MM.1S (cell line): ENCODE data around the gene LARGE1.

ENCODE experiments used
- DNase-seq: peaks from one replicate; pipeline ENCODE4 v3.0.0-alpha.2; 2015
- H2AFZ ChIP-seq: fragments of 300-600 bp; sonication (generic); 2 replicates; pipeline ENCODE4 v1.6.0; 2016; ENCODE audit warnings: antibody characterized with exemption, low read length
- H3F3A ChIP-seq: fragments of 300-600 bp; sonication (generic); 2 replicates; pipeline ENCODE4 v1.6.1; 2016; ENCODE audit warnings: mild to moderate bottlenecking, antibody characterized with exemption, low read length, moderate library complexity, mixed read lengths; ENCODE audit not compliant: insufficient read depth
- H3K27ac ChIP-seq: fragments of 300-600 bp; sonication (generic); 2 replicates; pipeline ENCODE4 v1.5.1; 2016; ENCODE audit warnings: mild to moderate bottlenecking, low read length
- H3K27me3 ChIP-seq: fragments of 300-600 bp; sonication (generic); replicated peaks from 2 replicates; pipeline ENCODE4 v1.6.0; 2016; ENCODE audit warnings: low read length; ENCODE audit not compliant: insufficient read depth
- H3K36me3 ChIP-seq: fragments of 300-600 bp; sonication (generic); replicated peaks from 2 replicates; pipeline ENCODE4 v1.6.1; 2016; ENCODE audit warnings: mild to moderate bottlenecking, low read length, mixed read lengths; ENCODE audit not compliant: insufficient read depth
- H3K4me1 ChIP-seq: fragments of 300-600 bp; sonication (generic); 2 replicates; pipeline ENCODE4 v1.6.1; 2016; ENCODE audit warnings: low read length, mixed read lengths
- H3K4me2 ChIP-seq: fragments of 300-600 bp; sonication (generic); 2 replicates; pipeline ENCODE4 v1.6.0; 2016; ENCODE audit warnings: low read depth, low read length
- H3K4me3 ChIP-seq: fragments of 300-600 bp; sonication (generic); 2 replicates; pipeline ENCODE4 v1.5.1; 2016; ENCODE audit warnings: low read length, mixed read lengths
- H3K79me2 ChIP-seq: fragments of 300-600 bp; sonication (generic); 2 replicates; pipeline ENCODE4 v1.6.1; 2016; ENCODE audit warnings: mixed run types, low read length, mixed read lengths
- H3K9ac ChIP-seq: fragments of 300-600 bp; sonication (generic); 2 replicates; pipeline ENCODE4 v1.6.1; 2016; ENCODE audit warnings: low read length, mixed read lengths
- H3K9me2 ChIP-seq: fragments of 300-600 bp; sonication (generic); replicated peaks from 2 replicates; pipeline ENCODE4 v1.6.1; 2016; ENCODE audit warnings: mild to moderate bottlenecking, low read length, mixed read lengths; ENCODE audit not compliant: insufficient read depth
- H3K9me3 ChIP-seq: fragments of 300-600 bp; sonication (generic); replicated peaks from 2 replicates; pipeline ENCODE4 v1.6.1; 2016; ENCODE audit warnings: mild to moderate bottlenecking, low read length, mixed read lengths; ENCODE audit not compliant: insufficient read depth
- H4K20me1 ChIP-seq: fragments of 300-600 bp; sonication (generic); 2 replicates; pipeline ENCODE4 v1.6.1; 2016; ENCODE audit warnings: mild to moderate bottlenecking, low read length, moderate library complexity, mixed read lengths; ENCODE audit not compliant: insufficient read depth
- CTCF ChIP-seq: fragments of 300-600 bp; sonication (generic); IDR thresholded peaks from 2 replicates; pipeline ENCODE4 v1.5.1; 2016; ENCODE audit warnings: antibody characterized with exemption, low read length, mixed read lengths
- EZH2 ChIP-seq: fragments of 300-600 bp; sonication (generic); optimal IDR thresholded peaks from 2 replicates; pipeline ENCODE3; 2017; ENCODE audit warnings: low read depth, mild to moderate bottlenecking, antibody characterized with exemption, low read length, mixed read lengths
- EZH2phosphoT487 ChIP-seq: fragments of 300-600 bp; sonication (generic); IDR thresholded peaks from 2 replicates; pipeline ENCODE4 v1.6.1; 2018; ENCODE audit warnings: antibody characterized with exemption, low read length

LARGE1 gene

DNA sequence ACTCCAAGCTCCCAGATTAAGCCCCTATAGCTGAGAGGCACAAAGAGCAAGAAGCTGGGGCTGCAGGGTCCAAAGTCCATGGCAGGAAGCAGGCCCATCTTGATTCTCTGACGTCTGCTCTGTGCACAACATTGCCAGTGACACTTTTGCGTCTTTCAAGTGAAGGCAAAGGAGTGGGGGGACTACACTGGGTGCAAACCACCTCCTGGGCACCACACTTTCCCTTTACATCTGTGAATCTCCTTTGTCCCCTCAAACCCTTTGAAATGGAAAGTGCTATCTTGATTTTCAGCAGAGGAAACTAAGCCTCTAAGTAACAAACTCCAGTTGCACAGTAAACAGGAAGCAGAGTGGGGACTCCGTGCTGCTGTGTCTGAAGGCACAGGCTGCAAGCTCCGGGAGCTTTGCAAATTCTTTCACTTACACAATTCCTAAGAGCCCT is 428.0 kb downstream of the LARGE1 start:
- Histone ChIP-seq H3K4me1 (no peaks in the 10 kb centered on the region), H3K79me2 (peaks cover 3% of the 10 kb centered on the region; the same call in 1 of the 2 replicates), H4K20me1 (no peaks in the 10 kb centered on the region), H3K9me2 (no peaks in the 10 kb centered on the region), H2AFZ (no peak overlapping the region), H3K27ac (no peak overlapping the region), H3K9me3 (no peaks in the 10 kb centered on the region), H3K4me3 (no peak overlapping the region), H3F3A (no peaks in the 10 kb centered on the region), H3K9ac (no peak overlapping the region), H3K4me2 (no peak overlapping the region), H3K36me3 (no peaks in the 10 kb centered on the region), H3K27me3 (no peaks in the 10 kb centered on the region)
- TF ChIP-seq CTCF, result no peak
- TF ChIP-seq EZH2, result no peak
- no peak for TF ChIP-seq EZH2phosphoT487
- DNase-seq, result no peak

DNA sequence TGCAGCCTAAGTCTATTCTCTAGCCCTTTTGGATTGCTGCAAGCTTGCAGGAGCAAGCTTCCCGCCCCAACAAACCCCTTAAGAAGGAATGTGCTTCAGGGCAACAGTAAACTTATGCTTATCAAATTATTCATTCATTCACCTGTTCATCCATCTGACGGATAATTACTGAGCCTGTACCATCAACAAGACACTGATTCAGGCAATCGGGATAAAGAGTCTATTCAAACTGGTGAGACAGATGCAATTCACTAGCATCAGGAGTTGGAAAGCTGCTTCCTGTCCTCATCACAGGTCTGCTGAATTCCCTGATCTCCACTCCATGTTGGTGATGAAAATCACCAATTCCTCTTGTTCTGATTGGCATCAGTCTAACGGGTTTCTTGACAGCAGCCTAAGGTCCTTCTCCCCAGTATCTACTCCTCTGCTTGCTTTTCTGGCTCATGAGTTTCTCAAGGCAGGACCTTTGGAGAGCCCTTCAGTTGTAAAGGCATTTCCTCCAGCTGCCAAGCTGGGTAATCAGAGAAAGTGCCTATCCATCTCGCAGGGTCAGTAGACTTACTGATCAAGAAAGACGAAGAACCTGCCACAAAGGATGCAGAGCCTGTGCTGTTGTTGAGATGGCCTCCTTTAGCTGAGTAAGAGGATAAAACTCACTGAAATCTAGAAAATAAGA is 433.1 kb downstream of the LARGE1 start:
- H3F3A ChIP-seq, result no peaks in the 10 kb centered on the region
- no peak overlapping the region for H3K27ac ChIP-seq
- H3K27me3 ChIP-seq, result no peaks in the 10 kb centered on the region
- H3K9me2 ChIP-seq, result no peaks in the 10 kb centered on the region
- H3K9me3 ChIP-seq, result no peaks in the 10 kb centered on the region
- H3K4me3 ChIP-seq, result no peak overlapping the region
- no peaks in the 10 kb centered on the region for H4K20me1 ChIP-seq
- no peaks in the 10 kb centered on the region for H3K36me3 ChIP-seq
- H3K4me1 ChIP-seq, result no peaks in the 10 kb centered on the region
- H3K4me2 ChIP-seq, result no peak overlapping the region
- no peak overlapping the region for H3K9ac ChIP-seq
- peaks cover 3% of the 10 kb centered on the region; the same call in 1 of the 2 replicates for H3K79me2 ChIP-seq
- DNase-seq, result no peak
- no peak overlapping the region for H2AFZ ChIP-seq
- TF ChIP-seq CTCF, result no peak
- TF ChIP-seq EZH2, result no peak
- TF ChIP-seq EZH2phosphoT487, result no peak

DNA sequence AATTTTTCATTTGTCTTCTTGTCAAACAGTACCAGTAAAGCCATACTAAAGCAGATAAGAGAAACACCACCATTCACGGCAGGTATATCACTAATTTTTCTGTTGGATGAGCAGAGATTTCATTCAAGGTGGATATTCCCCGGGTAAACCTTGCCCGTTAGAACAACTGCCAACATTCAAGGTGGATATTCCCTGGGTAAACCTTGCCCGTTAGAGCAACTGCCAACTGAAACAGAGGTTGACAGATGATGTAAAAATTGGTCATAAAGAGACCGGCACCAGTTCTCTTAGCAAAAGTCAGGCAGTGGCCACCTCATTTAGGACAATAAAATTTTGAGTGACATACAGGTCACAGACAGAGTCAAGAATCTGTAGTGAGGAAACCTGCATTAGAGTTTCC is 438.7 kb downstream of the LARGE1 start:
- no peak overlapping the region for H3K4me3 ChIP-seq
- H3K36me3 ChIP-seq, result no peaks in the 10 kb centered on the region
- no peaks in the 10 kb centered on the region for H3K9me2 ChIP-seq
- H3K79me2 ChIP-seq, result no peaks in the 10 kb centered on the region; the same call in 1 of the 2 replicates
- no peaks in the 10 kb centered on the region for H3F3A ChIP-seq
- H3K9me3 ChIP-seq, result no peaks in the 10 kb centered on the region
- no peak for DNase-seq
- no peak overlapping the region for H3K27ac ChIP-seq
- no peak overlapping the region for H2AFZ ChIP-seq
- H3K4me2 ChIP-seq, result no peak overlapping the region
- H3K4me1 ChIP-seq, result no peaks in the 10 kb centered on the region
- no peak overlapping the region for H3K9ac ChIP-seq
- no peaks in the 10 kb centered on the region for H3K27me3 ChIP-seq
- no peaks in the 10 kb centered on the region for H4K20me1 ChIP-seq
- TF ChIP-seq EZH2phosphoT487 (no peak), EZH2 (no peak), CTCF (no peak)
